Activated naive CD4-positive, alpha-beta T cell treated with anti-CD3 and anti-CD28 coated beads, Interleukin-2, amount 10 ng/mL, durations not matched to agents 7 days and 5 days (primary cell): Measurements from ENCODE around the gene LRCH1.
A peak's percentile ranks its signal among the peaks of the same experiment; 100 is the strongest.

ENCODE experiments used
- CTCF ChIA-PET: fragments of 350-600 bp; sonication (Branson Sonifier 250); formaldehyde crosslinking; loops from one replicate; lab custom pipeline; 2021; ENCODE audit warnings: antibody characterized with exemption; lab: Charles Lee
- DNase-seq: peaks from one replicate; pipeline ENCODE4 v3.0.0-alpha.2; 2020
- H3K27ac Mint-ChIP-seq: one replicate; pipeline ENCODE4 v1.8.0; 2021; ENCODE audit warnings: mild to moderate bottlenecking, moderate library complexity, mixed read lengths
- H3K27me3 Mint-ChIP-seq: one replicate; pipeline ENCODE4 v1.8.0; 2021; ENCODE audit warnings: mild to moderate bottlenecking, mixed read lengths
- H3K36me3 Mint-ChIP-seq: one replicate; pipeline ENCODE4 v1.8.0; 2021; ENCODE audit warnings: mixed read lengths
- H3K4me1 Mint-ChIP-seq: one replicate; pipeline ENCODE4 v1.8.0; 2021; ENCODE audit warnings: mixed read lengths
- H3K4me3 Mint-ChIP-seq: one replicate; pipeline ENCODE4 v1.8.0; 2021; ENCODE audit warnings: mild to moderate bottlenecking, moderate library complexity, mixed read lengths
- H3K9me3 Mint-ChIP-seq: one replicate; pipeline ENCODE4 v1.8.0; 2021; ENCODE audit warnings: mixed read lengths

Gene LRCH1

GRCh38 chr13:46679369-46680120, 126.6 kb downstream of the LRCH1 start:
- peaks cover 22% of the 10 kb centered on the region for H3K4me1 Mint-ChIP-seq
- DNase-seq, result peak; percentile 70
- H3K27me3 Mint-ChIP-seq, result no peaks in the 10 kb centered on the region
- H3K9me3 Mint-ChIP-seq, result no peaks in the 10 kb centered on the region
- no peak overlapping the region for H3K27ac Mint-ChIP-seq
- CTCF ChIA-PET, result interaction anchor here (1.0 to 4.7 kb wide), 3 partner anchors 11 to 128 kb away, joined by 3 to 26 read pairs (median 6); partner anchors contain the start of gene LRCH1
- peaks cover 12% of the 10 kb centered on the region for H3K36me3 Mint-ChIP-seq
- H3K4me3 Mint-ChIP-seq, result no peak overlapping the region

DNA sequence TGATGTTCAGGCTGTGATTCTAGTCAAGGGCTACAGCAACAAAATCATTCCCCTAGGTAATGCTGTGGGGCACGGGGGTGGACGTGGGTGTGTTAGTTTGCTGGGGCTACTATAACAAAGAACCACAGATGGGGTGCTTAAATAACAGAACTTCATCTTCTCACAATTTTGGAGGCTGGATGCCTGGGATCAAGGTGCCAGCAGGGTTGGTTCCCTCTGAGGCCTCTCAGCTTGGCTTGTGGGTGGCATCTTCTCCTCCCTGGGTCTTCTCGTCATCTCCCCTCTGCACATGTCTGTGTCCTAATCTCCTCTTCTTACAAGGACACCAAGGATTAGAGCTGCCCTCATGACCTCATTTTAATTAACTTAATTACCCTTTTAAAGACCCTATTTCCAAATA, 129.0 kb downstream of the LRCH1 start:
- CTCF ChIA-PET, result interaction anchor here (0.6 to 4.7 kb wide), 2 partner anchors 12 to 130 kb away, joined by 3 to 26 read pairs; partner anchors contain the start of gene LRCH1
- peaks cover 20% of the 10 kb centered on the region for H3K4me1 Mint-ChIP-seq
- H3K36me3 Mint-ChIP-seq, result peaks cover 14% of the 10 kb centered on the region
- H3K4me3 Mint-ChIP-seq, result no peak overlapping the region
- H3K27ac Mint-ChIP-seq, result no peak overlapping the region
- no peak for DNase-seq
- no peaks in the 10 kb centered on the region for H3K9me3 Mint-ChIP-seq
- no peaks in the 10 kb centered on the region for H3K27me3 Mint-ChIP-seq

DNA sequence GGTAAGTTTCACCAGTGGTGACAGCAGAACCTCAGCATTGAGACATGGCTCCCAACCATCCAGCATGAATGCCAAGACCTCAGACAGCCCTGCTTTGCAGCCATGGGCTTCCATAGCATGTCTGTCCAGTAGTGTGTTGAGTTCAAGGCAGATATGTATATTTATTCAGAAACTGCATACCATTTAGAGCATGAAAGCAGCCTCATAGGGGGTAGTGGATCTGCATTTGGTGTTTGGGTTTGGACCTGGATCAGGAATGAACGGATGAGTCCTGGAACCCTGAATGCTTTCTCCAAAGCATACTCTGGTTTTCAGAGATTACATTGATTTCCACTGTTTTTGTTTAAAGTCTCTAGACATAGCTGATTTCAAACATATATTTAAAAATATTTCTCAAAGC, 129.7 kb downstream of the LRCH1 start:
- Mint-ChIP-seq H3K27me3 (no peaks in the 10 kb centered on the region), H3K4me1 (peaks cover 23% of the 10 kb centered on the region), H3K27ac (no peak overlapping the region), H3K4me3 (no peak overlapping the region), H3K36me3 (peaks cover 14% of the 10 kb centered on the region), H3K9me3 (no peaks in the 10 kb centered on the region)
- DNase-seq, result no peak
- CTCF ChIA-PET, result interaction anchor here (0.6 kb wide), 1 partner anchor 38 kb away, joined by 3 read pairs; no protein-coding TSS in a partner anchor

DNA sequence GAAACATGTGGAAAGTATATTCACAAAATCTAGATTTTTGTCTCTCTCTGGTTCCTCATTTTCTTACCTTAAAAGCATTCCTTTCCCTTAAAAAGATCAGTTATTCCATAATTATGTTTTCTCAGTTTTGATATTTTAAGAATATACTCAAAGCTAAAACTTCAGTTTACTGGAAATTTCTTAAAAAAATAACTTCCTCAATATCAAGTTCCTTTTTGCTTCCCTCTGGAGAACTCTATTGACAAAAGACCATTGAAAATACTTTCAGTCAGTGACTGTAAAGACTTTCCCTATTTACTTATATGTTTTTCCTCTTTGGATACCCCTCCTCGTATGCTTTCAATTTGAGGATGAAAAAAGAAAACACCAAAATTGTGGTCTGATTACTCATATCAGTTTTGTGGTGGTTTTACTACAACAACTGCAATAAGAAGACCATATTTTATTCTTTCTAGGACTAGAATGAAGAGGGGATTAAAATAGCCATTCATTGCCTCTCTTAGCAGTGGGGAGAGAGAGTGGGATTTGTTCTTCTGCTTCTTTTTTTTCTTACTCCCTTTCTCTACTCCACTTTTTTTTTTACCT, 130.8 kb downstream of the LRCH1 start:
- peaks cover 20% of the 10 kb centered on the region for H3K4me1 Mint-ChIP-seq
- H3K4me3 Mint-ChIP-seq, result no peak overlapping the region
- no peak overlapping the region for H3K27ac Mint-ChIP-seq
- H3K36me3 Mint-ChIP-seq, result peaks cover 14% of the 10 kb centered on the region
- DNase-seq, result no peak
- H3K27me3 Mint-ChIP-seq, result no peaks in the 10 kb centered on the region
- CTCF ChIA-PET, result interaction anchor here (0.6 to 1.1 kb wide), 2 partner anchors 37 to 132 kb away, joined by 3 read pairs; no protein-coding TSS in a partner anchor
- no peaks in the 10 kb centered on the region for H3K9me3 Mint-ChIP-seq

GRCh38 chr13:46684287-46685001, 131.5 kb downstream of the LRCH1 start:
- H3K36me3 Mint-ChIP-seq, result peaks cover 14% of the 10 kb centered on the region
- H3K4me1 Mint-ChIP-seq, result peaks cover 20% of the 10 kb centered on the region
- no peaks in the 10 kb centered on the region for H3K9me3 Mint-ChIP-seq
- CTCF ChIA-PET, result interaction anchor here (1.1 to 1.6 kb wide), 2 partner anchors 133 kb away, joined by 3 to 4 read pairs; no protein-coding TSS in a partner anchor
- DNase-seq, result no peak
- no peaks in the 10 kb centered on the region for H3K27me3 Mint-ChIP-seq
- no peak overlapping the region for H3K27ac Mint-ChIP-seq
- H3K4me3 Mint-ChIP-seq, result no peak overlapping the region

DNA sequence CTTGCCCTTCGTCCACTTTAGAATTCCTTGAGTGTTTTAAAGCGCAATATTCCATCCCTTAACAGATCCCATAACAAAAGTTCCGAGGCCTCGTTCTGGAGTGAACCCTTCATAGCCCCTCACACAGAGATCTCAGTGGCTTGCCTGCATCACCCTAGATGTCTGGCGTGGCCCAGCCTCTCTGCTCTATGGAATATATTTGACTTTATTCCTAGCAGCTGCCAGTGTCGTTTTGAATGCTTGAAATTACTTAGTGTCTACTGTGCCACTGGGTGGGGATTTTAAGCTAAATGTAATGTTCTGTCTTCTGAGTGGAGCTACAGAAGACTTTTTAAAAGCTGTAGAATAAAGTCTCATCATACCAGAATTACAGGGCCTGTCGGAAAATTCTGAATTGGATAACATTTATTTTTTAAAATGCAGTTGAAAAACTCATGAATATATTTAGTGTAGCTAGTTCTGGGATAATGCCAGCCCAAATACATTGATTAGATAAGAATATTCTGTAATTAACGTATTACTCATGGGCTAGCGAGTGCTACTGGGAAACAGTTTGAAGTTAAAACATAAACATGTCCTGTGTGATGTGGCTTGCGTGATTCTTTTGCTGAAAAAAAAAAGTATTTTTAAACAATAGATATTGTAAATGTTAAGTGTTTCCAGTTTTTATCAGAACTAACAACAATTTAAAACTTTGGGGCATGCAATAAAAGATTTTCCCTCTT, 132.2 kb downstream of the LRCH1 start:
- DNase-seq, result no peak
- Mint-ChIP-seq H3K27me3 (no peaks in the 10 kb centered on the region), H3K4me3 (no peak overlapping the region), H3K9me3 (no peaks in the 10 kb centered on the region), H3K4me1 (peaks cover 20% of the 10 kb centered on the region), H3K27ac (no peak overlapping the region), H3K36me3 (peaks cover 14% of the 10 kb centered on the region)
- CTCF ChIA-PET, result interaction anchor here (1.1 to 1.6 kb wide), 2 partner anchors 133 to 134 kb away, joined by 3 to 4 read pairs; no protein-coding TSS in a partner anchor

DNA sequence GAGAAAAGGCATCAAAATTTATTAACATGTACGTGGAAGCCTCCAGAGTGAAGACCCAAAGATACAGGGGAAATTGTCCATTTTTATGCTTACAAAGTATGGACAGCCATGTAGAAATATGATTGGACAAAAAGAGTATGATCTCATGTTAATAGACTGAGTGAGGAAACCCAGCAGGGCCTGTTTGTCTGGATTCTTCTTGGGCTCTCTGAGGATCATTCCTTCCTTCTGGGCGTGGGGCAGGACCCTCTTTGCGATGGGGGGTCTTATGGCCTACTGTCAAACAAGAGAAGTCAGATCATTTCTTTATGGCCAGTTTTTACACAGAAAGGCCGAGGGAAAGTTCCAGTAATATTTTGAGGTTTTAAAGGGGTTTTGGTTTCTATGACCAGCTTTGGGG, 133.2 kb downstream of the LRCH1 start:
- Mint-ChIP-seq H3K27me3 (no peaks in the 10 kb centered on the region), H3K4me1 (peaks cover 20% of the 10 kb centered on the region), H3K27ac (no peak overlapping the region), H3K9me3 (no peaks in the 10 kb centered on the region), H3K36me3 (peaks cover 16% of the 10 kb centered on the region), H3K4me3 (no peak overlapping the region)
- no peak for DNase-seq
- CTCF ChIA-PET, result no interaction called here

DNA sequence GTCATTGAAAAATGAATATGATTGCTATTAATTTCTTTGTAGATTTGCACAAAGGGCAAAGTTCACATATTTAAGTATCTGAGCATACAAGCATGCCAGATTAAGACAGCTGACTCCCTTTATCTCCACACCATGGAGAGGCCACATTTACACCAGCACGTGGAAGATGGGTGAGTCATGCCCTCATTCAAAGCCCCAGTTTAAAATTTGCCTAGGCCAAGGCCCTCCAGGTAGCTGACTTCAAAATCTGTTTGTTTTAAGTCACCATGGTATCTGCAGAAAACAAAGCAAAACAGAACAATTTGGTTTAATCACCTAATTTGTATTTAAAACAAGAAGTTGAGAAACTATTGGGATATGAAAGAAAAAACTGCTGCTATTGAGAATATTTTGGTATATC, 134.8 kb downstream of the LRCH1 start:
- DNase-seq, result no peak
- H3K27ac Mint-ChIP-seq, result no peak overlapping the region
- peaks cover 20% of the 10 kb centered on the region for H3K36me3 Mint-ChIP-seq
- peaks cover 18% of the 10 kb centered on the region for H3K4me1 Mint-ChIP-seq
- CTCF ChIA-PET, result no interaction called here
- H3K9me3 Mint-ChIP-seq, result no peaks in the 10 kb centered on the region
- H3K4me3 Mint-ChIP-seq, result no peak overlapping the region
- H3K27me3 Mint-ChIP-seq, result no peaks in the 10 kb centered on the region

DNA sequence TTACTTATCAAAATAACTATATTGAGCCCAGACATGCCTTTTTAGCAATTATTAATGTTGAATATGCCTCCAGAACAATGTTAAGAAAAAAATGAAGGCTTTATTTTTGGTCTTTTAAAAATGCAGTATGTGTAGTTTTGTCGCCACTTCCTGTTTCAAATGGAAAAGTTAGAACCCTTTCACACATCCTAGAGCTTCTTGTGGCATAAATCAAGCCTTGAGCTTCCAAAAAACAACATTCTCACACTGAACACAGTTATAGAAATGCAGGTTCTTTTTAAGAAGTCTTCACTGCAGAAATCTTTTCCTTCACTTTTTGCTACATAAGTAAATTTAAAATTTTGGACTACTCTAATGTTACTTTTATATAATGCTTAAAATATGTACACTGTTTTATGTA, 135.3 kb downstream of the LRCH1 start:
- Mint-ChIP-seq H3K27ac (no peak overlapping the region), H3K4me3 (no peak overlapping the region), H3K36me3 (peaks cover 20% of the 10 kb centered on the region), H3K27me3 (no peaks in the 10 kb centered on the region), H3K9me3 (no peaks in the 10 kb centered on the region), H3K4me1 (peaks cover 14% of the 10 kb centered on the region)
- DNase-seq, result no peak
- CTCF ChIA-PET, result no interaction called here

DNA sequence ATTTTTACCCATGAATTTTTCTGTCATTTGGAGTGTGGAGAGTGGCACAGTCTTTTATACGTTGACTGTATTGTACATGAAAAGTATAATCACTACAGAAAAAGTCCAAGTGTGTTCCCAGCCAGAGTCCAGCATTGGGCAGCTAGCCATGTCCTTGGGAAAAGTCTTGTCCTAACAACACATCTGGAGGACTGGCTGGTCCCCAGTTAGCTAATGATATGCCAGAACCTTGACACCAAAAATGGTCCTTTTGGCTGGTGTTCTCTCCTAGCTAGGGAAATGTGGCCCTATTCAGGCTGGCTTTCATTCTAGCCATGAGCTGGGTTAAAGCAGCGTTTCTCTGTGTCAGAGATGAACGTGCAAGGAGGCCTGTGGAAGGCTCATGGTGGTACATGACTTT, 145.0 kb downstream of the LRCH1 start:
- CTCF ChIA-PET, result interaction anchor here (0.7 to 1.3 kb wide), 2 partner anchors 56 to 147 kb away, joined by 3 read pairs; no protein-coding TSS in a partner anchor
- Mint-ChIP-seq H3K4me1 (no peaks in the 10 kb centered on the region), H3K36me3 (peaks cover 41% of the 10 kb centered on the region), H3K4me3 (no peak overlapping the region), H3K9me3 (no peaks in the 10 kb centered on the region), H3K27me3 (no peaks in the 10 kb centered on the region), H3K27ac (no peak overlapping the region)
- DNase-seq, result no peak

DNA sequence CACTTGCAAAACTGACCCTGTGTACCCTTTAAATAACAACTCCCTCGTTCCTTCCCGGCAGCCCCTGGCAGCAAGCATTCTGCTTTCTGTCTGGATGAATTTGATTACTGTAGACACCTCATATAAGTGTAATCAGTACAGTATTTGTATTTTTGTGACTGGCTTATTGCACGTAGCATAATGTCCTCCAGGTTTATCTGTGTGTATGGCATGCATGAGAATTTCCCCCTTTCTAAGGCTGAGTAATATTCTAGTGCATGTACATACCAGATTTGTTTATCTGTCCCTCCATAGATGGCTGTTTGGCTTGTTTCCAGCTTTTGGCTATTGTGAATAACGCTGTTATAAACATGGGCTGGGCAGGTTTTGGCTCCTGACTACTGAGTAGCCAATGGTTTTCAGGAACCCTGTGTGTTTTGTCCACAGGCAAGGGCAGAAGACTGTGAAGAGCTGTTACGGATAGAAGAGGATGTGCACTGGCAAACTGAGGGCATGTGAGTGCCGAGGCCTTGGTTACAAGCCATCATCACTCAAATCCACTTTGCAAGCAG, 146.0 kb downstream of the LRCH1 start:
- DNase-seq, result no peak
- peaks cover 39% of the 10 kb centered on the region for H3K36me3 Mint-ChIP-seq
- no peak overlapping the region for H3K4me3 Mint-ChIP-seq

GRCh38 chr13:46712524-46712923, 159.6 kb downstream of the LRCH1 start:
- Mint-ChIP-seq H3K4me1 (no peaks in the 10 kb centered on the region), H3K4me3 (no peak overlapping the region), H3K27ac (no peak overlapping the region), H3K9me3 (no peaks in the 10 kb centered on the region), H3K36me3 (peaks cover 35% of the 10 kb centered on the region), H3K27me3 (no peaks in the 10 kb centered on the region)
- no peak for DNase-seq
- CTCF ChIA-PET, result interaction anchor here (0.6 to 2.3 kb wide), 4 partner anchors 9 to 217 kb away, joined by 3 to 9 read pairs (median 4); no protein-coding TSS in a partner anchor

More for the DNA sequence above, 146.0 kb downstream of the LRCH1 start:
- CTCF ChIA-PET, result no interaction called here
- H3K4me1 Mint-ChIP-seq, result no peaks in the 10 kb centered on the region
- no peak overlapping the region for H3K27ac Mint-ChIP-seq
- H3K27me3 Mint-ChIP-seq, result no peaks in the 10 kb centered on the region
- H3K9me3 Mint-ChIP-seq, result no peaks in the 10 kb centered on the region

- peaks cover 26% of the 10 kb centered on the region for H3K36me3 Mint-ChIP-seq
- CTCF ChIA-PET, result interaction anchor here (0.8 to 1.3 kb wide), 2 partner anchors 42 to 163 kb away, joined by 3 read pairs; no protein-coding TSS in a partner anchor
- no peak overlapping the region for H3K27ac Mint-ChIP-seq
- H3K27me3 Mint-ChIP-seq, result no peaks in the 10 kb centered on the region
- H3K4me1 Mint-ChIP-seq, result no peaks in the 10 kb centered on the region
- no peak overlapping the region for H3K4me3 Mint-ChIP-seq
- DNase-seq, result no peak
- no peaks in the 10 kb centered on the region for H3K9me3 Mint-ChIP-seq
Observed at GRCh38 chr13:46715363-46715762, 162.4 kb downstream of the LRCH1 start.
